Measurements from ENCODE around the gene SLC15A3.

DNA sequence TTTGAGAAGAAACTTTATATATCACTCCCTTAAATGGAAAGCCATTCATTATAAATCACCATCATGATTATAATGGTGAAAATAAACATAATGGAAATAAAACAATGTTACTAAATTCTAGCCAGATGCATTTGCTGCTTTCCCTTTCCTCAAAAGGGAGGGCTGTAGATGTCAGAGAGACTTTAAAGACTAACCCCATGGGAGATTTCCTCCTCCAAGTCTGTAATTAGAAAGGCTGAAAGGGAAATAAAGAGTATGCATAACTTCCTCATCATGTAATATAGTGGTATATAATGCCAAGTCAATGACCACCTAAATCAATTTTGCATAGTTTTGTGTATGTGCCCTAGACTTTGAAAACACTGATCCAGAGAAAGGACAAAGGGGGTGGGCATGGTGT lies 25.9 kb upstream of the SLC15A3 start:
- TF ChIP-seq CTCF (IDR thresholded peaks at IDR 0.05; ENCODE audit: low read depth, low read length, poor library complexity, severe bottlenecking) (no peak), EZH2phosphoT487 (IDR thresholded peaks at IDR 0.05; ENCODE audit: borderline replicate concordance, low read length) (no peak)

Data from DOHH2 (cell line).